ENCODE measurements around the gene FAM50A. TPM values are rescaled to one million over a fixed set of nuclear protein-coding genes. Genes with fewer than 3 reads are reported as not detected.

FAM50A gene
- total and polyA plus RNA-seq, 2 of the 4 experiments (the other 2 are of a cell fraction) = 46.4 to 119 TPM

GRCh38 chrX:154439841-154440240 is 4.1 kb upstream of the FAM50A start:
- intact Hi-C loops (cut with micrococcal nuclease) = no loop called here
- DNase-seq (no peak), ATAC-seq (ENCODE audit: low read depth) (no peak)
- Histone ChIP-seq H3K4ac (ENCODE audit: low read depth, low read length) (no peak overlapping the region), H2BK15ac (ENCODE audit: low read depth, low read length) (no peak overlapping the region), H3K9me1 (ENCODE audit: insufficient read depth, low read length) (no peaks in the 10 kb centered on the region), H3K27ac (ENCODE audit: insufficient read depth, low read length) (no peak overlapping the region), H3K56ac (ENCODE audit: extremely low read depth, insufficient read depth, low read length) (no peak overlapping the region), H3K4me2 (ENCODE audit: low read depth, low read length) (no peak overlapping the region), H3K4me3 (ENCODE audit: insufficient read depth, low read depth, low read length) (no peak overlapping the region), H2BK120ac (ENCODE audit: low read depth, low read length) (no peak overlapping the region), H3K23ac (ENCODE audit: low read depth, low read length) (no peak overlapping the region), H4K20me1 (ENCODE audit: insufficient read depth, low read length) (peaks cover 14% of the 10 kb centered on the region), H2AK9ac (replicated peaks; ENCODE audit: low read depth, low read length, poor library complexity) (no peak overlapping the region), H2AK5ac (ENCODE audit: low read depth, low read length) (no peak overlapping the region), H2AFZ (replicated peaks; ENCODE audit: low read length, poor library complexity) (no peak overlapping the region), H3K14ac (replicated peaks; ENCODE audit: low read depth, low read length) (no peak overlapping the region), H3K18ac (ENCODE audit: low read depth, low read length) (no peak overlapping the region), H3K36me3 (ENCODE audit: control insufficient read depth, insufficient read depth, low read length) (peaks cover 42% of the 10 kb centered on the region), H2BK20ac (ENCODE audit: low read depth, low read length) (no peak overlapping the region), H3K4me1 (ENCODE audit: control insufficient read depth, insufficient read depth, low read length) (peaks cover 6% of the 10 kb centered on the region), H3K79me1 (ENCODE audit: low read depth in 1 of 2, low read length in 2 of 2) (peaks cover 0 to 17% of the 10 kb centered on the region in 2 experiments; a peak in 1 of 4 replicates), H3K9ac (ENCODE audit: low read depth, low read length) (no peak overlapping the region), H4K5ac (ENCODE audit: low read depth, low read length) (no peak overlapping the region), H3K27me3 (ENCODE audit: control insufficient read depth, insufficient read depth, low read length) (no peaks in the 10 kb centered on the region), H4K8ac (ENCODE audit: low read depth in 2 of 2, low read length in 2 of 2) (no peak overlapping the region), H3K9me3 (ENCODE audit: control insufficient read depth, insufficient read depth, low read length) (no peaks in the 10 kb centered on the region; the same call in 1 of the 2 replicates), H2BK5ac (ENCODE audit: low read depth, low read length, poor library complexity, severe bottlenecking) (no peak overlapping the region), H4K91ac (ENCODE audit: insufficient read depth, low read depth, low read length) (no peak overlapping the region)
- dilution Hi-C loops (cut with HindIII; ENCODE audit: low sequenced_read_pairs, unreplicated experiment) = no loop called here
- in situ Hi-C loops (cut with MboI; ENCODE audit: low sequenced_read_pairs) = no loop called here
- WGBS, 2 experiments (ENCODE audit: extremely low coverage in 2 of 2, insufficient read length in 1 of 2) = 92% methylated on average over 6 of the region's 18 CpGs; no CpG with 5 or more reads in 1 of the 2 experiments
- ChIA-PET CTCF (no interaction called here), POLR2A (ENCODE audit: unreplicated experiment) (no interaction called here)
- no TSS peak for BruUV-seq (replicated peaks)
- TF ChIP-seq MAFK (IDR thresholded peaks at IDR 0.05; ENCODE audit: low read depth, low read length) (no peak), SMC3 (IDR thresholded peaks at IDR 0.05; ENCODE audit: low read depth, low read length) (no peak), RCOR1 (IDR thresholded peaks at IDR 0.05; ENCODE audit: insufficient replicate concordance, low read length) (no peak), POLR2A (IDR thresholded peaks at IDR 0.05; ENCODE audit: low read depth, low read length) (no peak), RAD21 (IDR thresholded peaks at IDR 0.05; ENCODE audit: low read length) (no peak), CEBPB (IDR thresholded peaks at IDR 0.05; ENCODE audit: low read depth, low read length) (no peak), FOS (IDR thresholded peaks at IDR 0.05; ENCODE audit: low read depth, low read length) (no peak)
- TF ChIP-seq, protein P1, sequence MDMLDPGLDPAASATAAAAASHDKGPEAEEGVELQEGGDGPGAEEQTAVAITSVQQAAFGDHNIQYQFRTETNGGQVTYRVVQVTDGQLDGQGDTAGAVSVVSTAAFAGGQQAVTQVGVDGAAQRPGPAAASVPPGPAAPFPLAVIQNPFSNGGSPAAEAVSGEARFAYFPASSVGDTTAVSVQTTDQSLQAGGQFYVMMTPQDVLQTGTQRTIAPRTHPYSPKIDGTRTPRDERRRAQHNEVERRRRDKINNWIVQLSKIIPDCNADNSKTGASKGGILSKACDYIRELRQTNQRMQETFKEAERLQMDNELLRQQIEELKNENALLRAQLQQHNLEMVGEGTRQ (IDR thresholded peaks at IDR 0.05; ENCODE audit: low read depth, low read length) = no peak
